T-cell (primary cell): ENCODE data around the gene PCGF6. TPM values are rescaled to one million over a fixed set of nuclear protein-coding genes. Genes with fewer than 3 reads are reported as not detected.

Source experiments
- ATAC-seq, 4 experiments: fragments of 200-7000 bp in 3 of 4; fragments of 150-1000 bp in 1 of 4; cut with Tn5 transposase; replicated peaks in 1 of 4; 1 replicate in 3 of 4; 2 replicates in 1 of 4; pipeline ENCODE4 v1.10.0; 2021; ENCODE audit warnings: moderate library complexity in 3 of 4, mild to moderate bottlenecking in 2 of 4, moderate number of reproducible peaks in 1 of 4
- CTCF ChIA-PET, 2 donors: fragments of 300-600 bp; sonication (Branson Sonifier 250); formaldehyde crosslinking; loops; one replicate each; lab custom pipeline; 2022; ENCODE audit warnings: antibody characterized with exemption in 2 of 2; lab: Charles Lee
- POLR2A ChIA-PET, 2 donors: fragments of 300-600 bp; sonication (Branson Sonifier 250); formaldehyde crosslinking; loops; one replicate each; lab custom pipeline; 2022; ENCODE audit warnings: antibody characterized with exemption in 2 of 2; lab: Charles Lee
- DNase-seq, 35 experiments: peaks; one replicate each; pipeline versions ENCODE4 v3.0.0 to v3.0.0-alpha.2; 2013 to 2023
- H3K27ac ChIP-seq: one replicate; pipeline ENCODE4 v1.5.1; 2013; ENCODE audit warnings: low read length
- H3K27me3 ChIP-seq, 2 experiments: replicated peaks in 1 of 2; 1 replicate in 1 of 2; 2 replicates in 1 of 2; pipeline versions ENCODE4 v1.6.1 to v1.7.0; 2013; ENCODE audit warnings: low read length in 1 of 2, mixed read lengths in 1 of 2; ENCODE audit not compliant: control insufficient read depth in 2 of 2, insufficient read depth in 2 of 2; ENCODE audit errors: extremely low read depth in 1 of 2
- H3K36me3 ChIP-seq, 2 donors: 1 replicate in 1 of 2; 2 replicates in 1 of 2; pipeline versions ENCODE4 v1.6.1 to v1.7.0; 2013; ENCODE audit warnings: low read length in 1 of 2; ENCODE audit not compliant: control insufficient read depth in 2 of 2, insufficient read depth in 1 of 2; ENCODE audit errors: extremely low read depth in 1 of 2
- H3K4me1 ChIP-seq, 2 experiments: 1 replicate in 1 of 2; 2 replicates in 1 of 2; pipeline versions ENCODE4 v1.6.1 to v1.7.0; 2013; ENCODE audit warnings: low read length in 2 of 2, mixed read lengths in 1 of 2; ENCODE audit not compliant: insufficient read depth in 2 of 2, control insufficient read depth in 1 of 2; ENCODE audit errors: extremely low read depth in 1 of 2
- H3K4me3 ChIP-seq, 2 donors: 1 replicate in 1 of 2; 2 replicates in 1 of 2; pipeline versions ENCODE4 v1.5.1 to v1.7.0; 2013; ENCODE audit warnings: mild to moderate bottlenecking in 2 of 2, low read length in 1 of 2, moderate library complexity in 1 of 2; ENCODE audit not compliant: control insufficient read depth in 1 of 2; ENCODE audit errors: extremely low read depth in 1 of 2
- H3K9me3 ChIP-seq: 2 replicates; pipeline ENCODE4 v1.7.0; 2013
- H3K27ac Mint-ChIP-seq, 2 donors: one replicate each; pipeline ENCODE4 v1.8.0; 2020 to 2021; ENCODE audit warnings: mild to moderate bottlenecking in 2 of 2, mixed read lengths in 2 of 2
- H3K27me3 Mint-ChIP-seq, 2 donors: one replicate each; pipeline ENCODE4 v1.8.0; 2021 to 2022; ENCODE audit warnings: mixed read lengths in 2 of 2
- H3K36me3 Mint-ChIP-seq: one replicate; pipeline ENCODE4 v1.8.0; 2021; ENCODE audit warnings: mixed read lengths
- H3K4me1 Mint-ChIP-seq, 3 donors: one replicate each; pipeline ENCODE4 v1.8.0; 2020 to 2022; ENCODE audit warnings: mixed read lengths in 3 of 3, mild to moderate bottlenecking in 1 of 3
- H3K4me3 Mint-ChIP-seq, 3 donors: one replicate each; pipeline ENCODE4 v1.8.0; 2020 to 2022; ENCODE audit warnings: mild to moderate bottlenecking in 3 of 3, mixed read lengths in 3 of 3, moderate library complexity in 3 of 3
- H3K9me3 Mint-ChIP-seq, 3 donors: one replicate each; pipeline ENCODE4 v1.8.0; 2020 to 2022; ENCODE audit warnings: mixed read lengths in 3 of 3
- WGBS: methylation state at CpG from one replicate; pipeline ENCODE4 v1.1.5; 2013; ENCODE audit warnings: missing lambda C conversion rate; ENCODE audit not compliant: insufficient coverage; 5-methylcytosine and 5-hydroxymethylcytosine counted together
- total RNA-seq, 35 experiments: library from RNA in 6 of 35; stranded (reverse) in 6 of 35; fragments of 120-200 nt in 1 of 35; gene quantifications; one replicate each; pipeline versions ENCODE4 v1.2.1 to v1.2.4 and lab custom pipeline; 2013 to 2026

PCGF6 gene
- total RNA-seq, 5 donors from 2014 or later (not counting 1 experiment from before 2014, with no cell fraction given): 4.7 to 8.3 (median 7.6) TPM

GRCh38 chr10:103336370-103336769 is 14.6 kb downstream of the PCGF6 start:
- ChIA-PET CTCF (interaction anchor here in 1 of 2 donors (0.6 kb wide), 2 partner anchors 12 to 218 kb away, joined by 3 read pairs; no protein-coding TSS in a partner anchor), POLR2A (no interaction called here)
- Histone ChIP-seq H3K36me3 (peaks cover 0 to 18% of the 10 kb centered on the region in 2 donors), H3K9me3 (no peaks in the 10 kb centered on the region), H3K4me1 (no peaks in the 10 kb centered on the region), H3K4me3 (no peak overlapping the region), H3K27ac (no peak overlapping the region), H3K27me3 (no peaks in the 10 kb centered on the region)
- ATAC-seq: no peak
- 83% methylated on average over 1 of the region's 4 CpGs for WGBS
- DNase-seq: no peak
- no peaks in the 10 kb centered on the region for H3K9me3 Mint-ChIP-seq
- H3K36me3 Mint-ChIP-seq: peaks cover 17% of the 10 kb centered on the region
- H3K4me3 Mint-ChIP-seq: no peak overlapping the region
- no peaks in the 10 kb centered on the region for H3K27me3 Mint-ChIP-seq
- H3K27ac Mint-ChIP-seq: no peak overlapping the region
- H3K4me1 Mint-ChIP-seq: no peaks in the 10 kb centered on the region

GRCh38 chr10:103334567-103334966 is 16.4 kb downstream of the PCGF6 start:
- no peak overlapping the region for H3K27ac ChIP-seq
- H3K4me3 Mint-ChIP-seq: no peak overlapping the region
- no peaks in the 10 kb centered on the region for H3K9me3 ChIP-seq
- no peaks in the 10 kb centered on the region for H3K9me3 Mint-ChIP-seq
- DNase-seq (no peak), ATAC-seq (no peak)
- H3K36me3 ChIP-seq: peaks cover 0 to 20% of the 10 kb centered on the region in 2 donors
- H3K27me3 ChIP-seq: no peaks in the 10 kb centered on the region
- peaks cover 20% of the 10 kb centered on the region for H3K36me3 Mint-ChIP-seq
- no peaks in the 10 kb centered on the region for H3K4me1 Mint-ChIP-seq
- CTCF ChIA-PET: interaction anchor here (0.6 to 1.5 kb wide), 4 partner anchors 10 to 662 kb away, joined by 3 to 5 read pairs (median 4); partner anchors contain the start of gene CYP17A1 (in 1 of the 2)
- H3K4me3 ChIP-seq: no peak overlapping the region
- H3K4me1 ChIP-seq: no peaks in the 10 kb centered on the region
- POLR2A ChIA-PET: interaction anchor here (0.6 kb wide), 2 partner anchors 32 to 542 kb away, joined by 3 to 4 read pairs; no protein-coding TSS in a partner anchor
- H3K27me3 Mint-ChIP-seq: no peaks in the 10 kb centered on the region
- no peak overlapping the region for H3K27ac Mint-ChIP-seq

DNA sequence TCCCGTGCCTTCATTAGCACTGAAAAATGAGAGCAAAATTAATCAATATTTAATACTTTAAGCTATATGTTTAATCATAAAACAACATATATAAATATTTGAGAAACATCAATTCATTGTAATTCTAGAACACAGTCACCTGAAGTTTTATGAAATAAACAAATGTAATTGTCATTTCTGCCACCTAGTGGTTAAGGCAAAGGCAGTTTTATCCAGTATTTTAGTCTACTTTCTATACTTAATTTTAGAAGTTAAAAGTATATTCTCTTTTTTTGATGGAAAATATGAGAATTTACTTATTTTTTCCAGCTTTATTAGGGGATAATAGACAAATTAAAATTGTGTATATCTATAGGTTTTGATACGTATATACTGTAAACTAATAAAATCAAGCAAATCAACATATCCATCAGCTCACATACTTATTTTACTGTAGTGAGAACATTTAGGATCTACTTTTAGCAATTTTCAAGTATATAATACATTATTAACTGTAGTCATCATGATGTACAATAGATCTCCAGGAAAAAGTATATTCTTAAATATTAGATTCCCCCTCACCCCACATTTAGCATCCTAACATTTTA is 16.9 kb downstream of the PCGF6 start:
- no peaks in the 10 kb centered on the region for H3K9me3 ChIP-seq
- Mint-ChIP-seq H3K4me3 (no peak overlapping the region), H3K4me1 (no peaks in the 10 kb centered on the region), H3K9me3 (no peaks in the 10 kb centered on the region), H3K27ac (no peak overlapping the region), H3K36me3 (peaks cover 19% of the 10 kb centered on the region), H3K27me3 (no peaks in the 10 kb centered on the region)
- POLR2A ChIA-PET: interaction anchor here (0.5 to 0.6 kb wide), 2 partner anchors 33 to 157 kb away, joined by 3 to 4 read pairs; no protein-coding TSS in a partner anchor
- H3K4me3 ChIP-seq: no peak overlapping the region
- no peaks in the 10 kb centered on the region for H3K4me1 ChIP-seq
- H3K27me3 ChIP-seq: no peaks in the 10 kb centered on the region
- peaks cover 2 to 20% of the 10 kb centered on the region in 2 donors for H3K36me3 ChIP-seq
- ATAC-seq (no peak), DNase-seq (peak in 1 of 35 experiments; percentile 43)
- whole genome bisulfite sequencing: no CpG with 5 or more reads among the region's 2 CpGs
- CTCF ChIA-PET: interaction anchor here (0.5 to 1.5 kb wide), 7 partner anchors 8 to 750 kb away, joined by 3 to 9 read pairs (median 4); partner anchors contain the start of genes CNNM2 (in 1 of the 2) and CYP17A1 (in 1 of the 2)
- H3K27ac ChIP-seq: no peak overlapping the region

DNA sequence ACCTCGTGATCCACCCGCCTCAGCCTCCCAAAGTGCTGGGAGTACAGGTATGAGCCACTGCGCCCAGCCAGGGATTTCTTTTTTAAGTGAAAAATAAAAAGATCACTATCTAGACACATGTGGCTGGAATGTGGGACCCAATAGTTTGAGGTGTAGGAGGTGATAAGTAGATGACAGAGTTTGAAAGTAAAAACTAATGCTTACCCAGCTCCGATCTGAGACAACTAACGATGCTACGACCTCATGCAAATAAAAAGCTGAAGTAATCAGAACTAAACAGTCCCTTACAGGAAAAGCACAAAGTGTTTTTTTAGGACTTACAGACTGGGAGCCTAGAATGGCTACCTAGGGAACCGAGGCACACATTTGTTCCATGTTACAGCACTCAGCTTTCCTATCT is 23.0 kb downstream of the PCGF6 start:
- Histone ChIP-seq H3K36me3 (peaks cover 11 to 19% of the 10 kb centered on the region in 2 donors), H3K9me3 (no peaks in the 10 kb centered on the region), H3K27me3 (no peaks in the 10 kb centered on the region), H3K4me1 (no peaks in the 10 kb centered on the region), H3K4me3 (no peak overlapping the region), H3K27ac (no peak overlapping the region)
- ChIA-PET CTCF (no interaction called here), POLR2A (interaction anchor here (0.5 kb wide), 2 partner anchors 70 to 1293 kb away, joined by 3 read pairs; no protein-coding TSS in a partner anchor)
- peaks cover 18% of the 10 kb centered on the region for H3K36me3 Mint-ChIP-seq
- no peak overlapping the region for H3K27ac Mint-ChIP-seq
- H3K27me3 Mint-ChIP-seq: no peaks in the 10 kb centered on the region
- no peaks in the 10 kb centered on the region for H3K4me1 Mint-ChIP-seq
- H3K4me3 Mint-ChIP-seq: no peak overlapping the region
- H3K9me3 Mint-ChIP-seq: no peaks in the 10 kb centered on the region
- 70% methylated on average over 2 of the region's 7 CpGs for WGBS
- DNase-seq (no peak), ATAC-seq (no peak)

GRCh38 chr10:103316087-103316486 is 34.9 kb downstream of the PCGF6 start:
- H3K36me3 Mint-ChIP-seq: peaks cover 26% of the 10 kb centered on the region
- Histone ChIP-seq H3K36me3 (peaks cover 7 to 13% of the 10 kb centered on the region in 2 donors), H3K27me3 (no peaks in the 10 kb centered on the region), H3K4me1 (no peaks in the 10 kb centered on the region), H3K9me3 (no peaks in the 10 kb centered on the region), H3K27ac (no peak overlapping the region), H3K4me3 (no peak overlapping the region)
- DNase-seq (no peak), ATAC-seq (no peak)
- H3K9me3 Mint-ChIP-seq: no peaks in the 10 kb centered on the region
- no peaks in the 10 kb centered on the region for H3K4me1 Mint-ChIP-seq
- H3K27me3 Mint-ChIP-seq: no peaks in the 10 kb centered on the region
- no peak overlapping the region for H3K27ac Mint-ChIP-seq
- no peak overlapping the region for H3K4me3 Mint-ChIP-seq
- ChIA-PET POLR2A (no interaction called here), CTCF (no interaction called here)

GRCh38 chr10:103310197-103310596 is 40.7 kb downstream of the PCGF6 start:
- no peaks in the 10 kb centered on the region for H3K4me1 ChIP-seq
- CTCF ChIA-PET: interaction anchor here in 1 of 2 donors (0.7 kb wide), 1 partner anchor 466 kb away, joined by 4 read pairs; no protein-coding TSS in a partner anchor
- H3K9me3 Mint-ChIP-seq: no peaks in the 10 kb centered on the region
- WGBS: no CpG with 5 or more reads among the region's 1 CpG
- POLR2A ChIA-PET: no interaction called here
- no peak for ATAC-seq
- no peak for DNase-seq
- H3K36me3 ChIP-seq: peaks cover 4 to 24% of the 10 kb centered on the region in 2 donors
- H3K27ac Mint-ChIP-seq: no peak overlapping the region
- H3K4me3 Mint-ChIP-seq: no peak overlapping the region
- H3K36me3 Mint-ChIP-seq: peaks cover 32% of the 10 kb centered on the region
- H3K9me3 ChIP-seq: no peaks in the 10 kb centered on the region
- H3K4me3 ChIP-seq: no peak overlapping the region
- H3K27ac ChIP-seq: no peak overlapping the region
- no peaks in the 10 kb centered on the region for H3K27me3 Mint-ChIP-seq
- no peaks in the 10 kb centered on the region for H3K27me3 ChIP-seq
- no peaks in the 10 kb centered on the region for H3K4me1 Mint-ChIP-seq
